ENCODE results near the gene ICOSLG. TPM values are rescaled to one million over a fixed set of nuclear protein-coding genes. Genes with fewer than 3 reads are reported as not detected.

The ICOSLG gene
- 4.1 to 4.8 TPM (median 4.5 TPM) in 5 replicates for total RNA-seq (2022; extraction: Qiagen RNA extraction)

GRCh38 chr21:44240842-44241241, at the start of gene ICOSLG:
Gene ICOSLG (minus strand): TSS chr21:44240943. CDS start chr21:44240817, 126 bp downstream.

GRCh38 chr21:44285138-44285992, 44.6 kb upstream of the ICOSLG start, which contains the start of gene AIRE:
Gene AIRE (plus strand): TSS chr21:44285876. CDS start chr21:44286007, 131 bp downstream.

GRCh38 chr21:44261675-44262295, 21.0 kb upstream of the ICOSLG start, which contains the start of gene DNMT3L:
Gene DNMT3L (minus strand): TSS chr21:44261897. CDS start chr21:44261259, 638 bp downstream.

Other genes starting within 250 kb of the ICOSLG start
- 16.0 to 19.9 TPM (median 18.9 TPM) in 5 replicates for gene TRAPPC10, start 228.6 kb downstream of the ICOSLG start, total RNA-seq (2022; extraction: Qiagen RNA extraction)
- gene PWP2, start 133.5 kb downstream of the ICOSLG start, total RNA-seq (2022; extraction: Qiagen RNA extraction) = 1.6 to 2.6 TPM (median 1.9 TPM) in 5 replicates
- gene GATD3, start 107.3 kb downstream of the ICOSLG start, total RNA-seq (2022; extraction: Qiagen RNA extraction) = 3.2 to 5.8 TPM (median 3.7 TPM) in 5 replicates
- gene DNMT3L, start 21.0 kb upstream of the ICOSLG start, total RNA-seq (2022; extraction: Qiagen RNA extraction) = 0.09 TPM in 1 of 5 replicates, not detected in the others
- 0.03 TPM in 1 of 5 replicates, not detected in the others for gene AIRE, start 44.9 kb upstream of the ICOSLG start, total RNA-seq (2022; extraction: Qiagen RNA extraction)
- gene PFKL, start 59.1 kb upstream of the ICOSLG start, total RNA-seq (2022; extraction: Qiagen RNA extraction) = 39.8 to 67.9 TPM (median 50.6 TPM) in 5 replicates
- 5.2 to 10.0 TPM (median 8.1 TPM) in 5 replicates for gene CFAP410, start 98.4 kb upstream of the ICOSLG start, total RNA-seq (2022; extraction: Qiagen RNA extraction)
- 7.5 to 10.7 TPM (median 8.7 TPM) in 5 replicates for gene TRPM2, start 112.7 kb upstream of the ICOSLG start, total RNA-seq (2022; extraction: Qiagen RNA extraction)
- 1.8 to 2.4 TPM (median 2.1 TPM) in 5 replicates for gene LRRC3, start 214.6 kb upstream of the ICOSLG start, total RNA-seq (2022; extraction: Qiagen RNA extraction)

All from A549 treated with AZD2906 at 1 μM for 4 hours (cell line).